Stomach (tissue), 4 donors: ENCODE data around the gene PCBP3.

Source experiments
- POLR2A ChIP-seq, 4 donors: fragments of 450-650 bp; IDR thresholded peaks; one replicate each; pipeline ENCODE4 v1.6.1; 2016; ENCODE audit warnings: antibody characterized with exemption in 4 of 4, control low read depth in 2 of 4, mild to moderate bottlenecking in 1 of 4, moderate library complexity in 1 of 4
- TF ChIP-seq, protein P1 (sequence below), 7 experiments: fragments of 450-650 bp in 4 of 7; fragments of 200-600 bp in 3 of 7; sonication (generic) in 3 of 7; IDR thresholded peaks; one replicate each; pipeline ENCODE4 v1.5.1; 2016 to 2019; ENCODE audit warnings: antibody characterized with exemption in 7 of 7, control low read depth in 2 of 7, mild to moderate bottlenecking in 1 of 7

DNA sequence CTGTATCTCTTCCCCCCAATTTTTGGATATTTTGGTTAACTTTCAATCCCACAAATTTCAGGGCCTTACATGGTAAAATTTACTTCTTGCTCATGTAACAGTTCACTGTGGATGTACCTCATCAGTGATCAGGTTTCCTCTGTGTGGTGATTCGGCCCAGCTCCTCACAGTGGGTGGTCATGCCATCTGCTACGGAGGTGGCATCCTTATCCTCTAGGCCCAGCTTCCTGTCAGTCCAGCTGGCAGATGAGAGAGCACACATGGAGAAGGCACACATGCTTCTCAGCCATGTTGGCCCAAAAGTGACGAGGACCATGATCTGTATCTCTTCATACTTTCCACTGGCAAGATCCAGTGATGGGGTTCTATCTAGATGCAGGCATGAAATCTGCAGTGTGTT lies 27.2 kb downstream of the PCBP3 start:
- TF ChIP-seq POLR2A (IDR thresholded peaks at IDR 0.05): no peak
- TF ChIP-seq, protein P1, sequence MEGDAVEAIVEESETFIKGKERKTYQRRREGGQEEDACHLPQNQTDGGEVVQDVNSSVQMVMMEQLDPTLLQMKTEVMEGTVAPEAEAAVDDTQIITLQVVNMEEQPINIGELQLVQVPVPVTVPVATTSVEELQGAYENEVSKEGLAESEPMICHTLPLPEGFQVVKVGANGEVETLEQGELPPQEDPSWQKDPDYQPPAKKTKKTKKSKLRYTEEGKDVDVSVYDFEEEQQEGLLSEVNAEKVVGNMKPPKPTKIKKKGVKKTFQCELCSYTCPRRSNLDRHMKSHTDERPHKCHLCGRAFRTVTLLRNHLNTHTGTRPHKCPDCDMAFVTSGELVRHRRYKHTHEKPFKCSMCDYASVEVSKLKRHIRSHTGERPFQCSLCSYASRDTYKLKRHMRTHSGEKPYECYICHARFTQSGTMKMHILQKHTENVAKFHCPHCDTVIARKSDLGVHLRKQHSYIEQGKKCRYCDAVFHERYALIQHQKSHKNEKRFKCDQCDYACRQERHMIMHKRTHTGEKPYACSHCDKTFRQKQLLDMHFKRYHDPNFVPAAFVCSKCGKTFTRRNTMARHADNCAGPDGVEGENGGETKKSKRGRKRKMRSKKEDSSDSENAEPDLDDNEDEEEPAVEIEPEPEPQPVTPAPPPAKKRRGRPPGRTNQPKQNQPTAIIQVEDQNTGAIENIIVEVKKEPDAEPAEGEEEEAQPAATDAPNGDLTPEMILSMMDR (IDR thresholded peaks at IDR 0.05): no peak
